Kidney tubule cell (primary cell): ENCODE results near the gene PDE1C.
"Not testable (repeated sequence)": the region's sequence is repeated elsewhere in the genome, so short reads cannot be mapped to it uniquely, and the experiment has no call there.

Source experiments
- DNase-seq: peaks from one replicate; pipeline ENCODE4 v3.0.0-alpha.2; 2018; ENCODE audit warnings: low spot score

Gene PDE1C

GRCh38 chr7:32043688-32044087, 26.5 kb downstream of the PDE1C start:
- peak; percentile 93 for DNase-seq

- DNase-seq = no peak
These were observed 27.3 kb downstream of the PDE1C start for GRCh38 chr7:32042900-32043299.

DNA sequence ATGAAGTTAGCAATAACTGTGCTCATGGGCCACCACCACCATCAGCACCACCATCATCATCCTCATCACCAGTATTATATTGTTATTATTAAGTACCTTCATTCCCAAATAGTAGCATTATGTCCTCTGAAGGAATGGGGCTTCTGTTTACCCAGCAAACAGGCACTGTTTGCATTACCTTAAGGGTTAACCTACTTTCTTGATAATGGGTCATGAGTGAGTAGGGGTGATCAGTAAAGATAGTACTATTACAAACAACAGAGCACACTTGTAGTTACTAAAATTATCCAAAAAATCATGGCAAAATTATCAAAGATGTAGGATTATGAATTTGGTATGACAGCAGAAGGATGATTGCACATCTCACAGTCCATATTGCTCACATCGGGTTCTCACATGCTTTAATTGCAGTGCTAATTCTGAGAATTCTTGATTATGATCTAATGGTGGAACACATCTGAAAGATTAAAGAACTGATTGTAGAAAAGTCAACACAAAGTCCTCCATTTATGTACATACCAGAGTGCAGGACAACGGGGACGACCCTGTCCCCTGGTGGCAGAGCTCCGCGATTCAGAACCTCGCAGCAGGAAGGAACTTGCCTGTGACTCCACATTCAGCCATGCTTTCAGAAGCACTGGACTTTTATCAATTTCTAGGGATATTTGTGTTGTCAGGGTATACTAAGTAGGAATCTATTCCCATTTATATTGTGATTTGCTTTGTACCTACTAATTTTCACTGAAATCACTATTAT, 31.0 kb downstream of the PDE1C start:
- no peak for DNase-seq

- DNase-seq = no peak
These were observed 32.5 kb downstream of the PDE1C start for GRCh38 chr7:32037650-32038198.

- peak; percentile 64 for DNase-seq
These were observed 33.6 kb downstream of the PDE1C start for GRCh38 chr7:32036557-32036956.

DNA sequence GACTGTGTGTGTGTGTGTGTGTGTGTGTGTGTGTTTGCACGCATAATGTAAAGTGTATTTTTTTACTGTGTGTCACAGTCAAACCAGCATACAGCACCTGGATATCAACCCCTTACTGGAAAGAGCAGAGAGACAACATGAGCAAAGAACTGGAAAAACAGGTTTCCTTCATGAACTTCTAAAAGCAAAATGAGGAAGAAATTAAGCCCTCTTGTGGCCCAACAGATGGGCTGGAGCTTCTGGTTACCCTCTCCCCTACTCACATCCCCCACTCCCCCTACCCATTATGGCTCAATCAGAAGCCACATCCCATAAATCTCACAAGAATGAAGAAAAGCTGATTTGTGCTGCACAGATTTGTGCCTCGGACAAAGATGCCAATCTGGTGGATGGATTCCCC, 36.2 kb downstream of the PDE1C start:
- DNase-seq = no peak

GRCh38 chr7:32033006-32033405, 37.2 kb downstream of the PDE1C start:
- DNase-seq = no peak

DNA sequence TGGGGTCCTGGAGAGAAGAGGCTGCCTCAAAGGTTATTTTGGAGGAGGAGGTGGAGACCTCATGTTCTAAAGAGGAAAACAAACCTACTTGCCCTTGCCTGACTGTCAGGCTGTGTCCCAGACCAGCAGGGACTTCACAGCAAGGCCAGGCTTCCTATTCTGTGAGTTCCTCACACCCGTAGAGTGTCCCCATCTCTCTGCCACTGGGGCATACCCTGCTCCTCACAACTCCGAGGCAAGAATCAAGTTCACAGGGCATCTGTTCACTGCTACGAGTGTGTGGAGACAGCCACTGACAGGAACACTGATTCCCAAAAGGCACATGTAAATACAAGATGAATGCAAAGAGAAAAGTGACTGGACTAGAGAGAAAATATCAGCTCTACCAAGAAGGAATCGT, 38.0 kb downstream of the PDE1C start:
- no peak for DNase-seq

DNA sequence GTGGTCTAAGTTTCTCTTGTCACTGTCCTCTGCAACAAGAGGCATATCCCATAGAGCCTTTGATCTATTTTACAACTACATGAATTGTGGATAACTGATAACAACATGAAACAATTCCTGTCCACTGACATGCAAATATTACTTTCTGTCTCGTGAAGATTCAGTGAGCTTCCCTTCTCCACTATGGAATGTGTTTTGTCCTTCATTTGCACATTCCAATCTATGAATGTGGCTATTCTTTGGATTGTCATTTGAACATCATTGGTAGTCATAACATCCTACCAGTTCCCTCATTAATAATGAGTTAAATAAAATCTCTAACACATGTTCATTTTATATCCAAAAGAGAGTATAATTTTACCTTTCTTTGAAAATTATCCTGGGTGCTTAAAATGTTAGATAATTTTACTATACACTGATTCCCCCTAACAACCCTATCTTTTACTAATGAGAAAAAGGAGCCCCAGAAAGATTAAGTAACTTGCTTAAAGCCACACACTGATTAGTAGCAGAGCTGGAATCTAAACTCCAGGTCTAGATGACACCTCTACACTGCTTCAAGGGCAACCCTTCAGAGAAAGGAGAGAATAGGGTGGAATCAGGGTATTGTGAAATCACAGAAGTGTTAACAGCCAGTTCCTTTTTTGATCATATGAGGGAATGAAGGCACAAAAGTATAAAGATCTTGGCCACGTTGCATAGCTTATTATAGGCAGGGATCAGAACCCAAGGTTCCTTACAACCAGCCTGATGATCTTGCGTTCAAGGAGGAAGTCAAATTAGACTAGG, 39.1 kb downstream of the PDE1C start:
- DNase-seq = peak; percentile 55

DNA sequence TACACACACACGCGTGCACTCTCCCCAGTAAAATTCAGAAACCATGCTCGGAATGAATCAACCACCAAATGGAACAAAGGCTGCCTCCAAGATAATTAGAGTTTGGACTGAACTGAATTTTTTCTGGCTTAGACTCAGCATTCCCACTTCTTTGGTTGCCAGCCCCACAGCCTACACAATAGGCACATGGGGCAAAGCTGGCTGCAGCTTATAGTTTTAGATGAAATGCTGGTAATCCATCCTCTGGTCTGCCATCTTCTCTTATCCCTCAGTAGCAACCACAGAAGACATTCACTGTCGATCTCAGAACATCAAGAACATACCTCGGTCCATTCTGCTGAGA, 44.2 kb downstream of the PDE1C start:
- no peak for DNase-seq

- no peak for DNase-seq
These were observed 44.7 kb downstream of the PDE1C start for GRCh38 chr7:32025381-32026082.

DNA sequence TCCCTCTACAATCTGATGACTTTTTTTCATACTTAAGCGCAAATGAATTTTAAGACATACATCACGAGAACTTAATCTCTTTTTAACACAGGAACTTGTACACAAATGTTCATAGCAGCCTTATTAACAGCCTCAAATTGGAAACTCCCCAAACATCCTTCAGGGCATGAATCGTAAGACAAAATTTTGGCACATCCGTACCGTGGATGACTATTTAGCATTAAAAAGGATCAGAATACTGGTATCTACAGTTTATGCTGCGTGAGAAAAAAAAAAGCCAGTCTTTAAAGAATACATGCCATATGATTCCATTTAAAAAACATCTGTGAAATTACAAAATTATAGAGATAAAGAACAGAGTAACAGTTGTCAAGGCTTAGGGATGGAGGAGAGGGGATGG, 46.8 kb downstream of the PDE1C start:
- no peak for DNase-seq

GRCh38 chr7:32022966-32023365, 47.2 kb downstream of the PDE1C start:
- no peak for DNase-seq

GRCh38 chr7:32020551-32021159, 49.6 kb downstream of the PDE1C start:
- DNase-seq = no peak

DNA sequence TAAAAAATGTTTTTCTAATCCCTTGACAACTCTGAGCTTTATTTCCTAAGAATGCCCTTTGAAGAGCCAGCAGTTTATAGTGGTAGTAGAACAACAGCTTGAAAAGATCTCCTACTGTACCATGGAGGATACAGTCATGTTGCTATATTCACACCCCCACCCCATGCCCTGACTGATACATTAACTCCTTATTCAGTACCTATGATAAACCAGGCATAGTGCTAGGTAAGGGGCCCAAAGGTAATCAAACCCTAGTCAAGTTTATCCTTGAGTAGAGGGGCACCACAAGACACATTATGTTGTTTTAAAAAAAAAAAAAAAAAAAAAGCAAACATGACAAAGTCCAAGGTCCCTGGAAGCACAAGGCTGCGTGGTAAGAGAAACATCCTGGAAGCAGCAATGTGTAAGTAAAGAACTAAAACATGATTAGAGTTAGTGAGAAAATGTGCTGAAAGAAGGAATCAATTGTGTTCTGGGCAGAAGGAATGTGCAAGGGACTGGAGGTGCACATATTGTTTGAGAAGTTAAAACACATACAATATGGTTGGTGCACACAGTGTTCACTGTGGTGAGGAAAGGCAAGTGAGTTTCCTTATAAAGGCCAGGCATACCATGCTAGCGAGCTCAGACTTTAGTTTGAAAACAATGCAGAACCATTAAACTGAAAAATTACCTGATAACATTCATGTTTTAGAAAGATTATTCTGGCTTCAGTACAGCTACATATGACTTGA, 51.2 kb downstream of the PDE1C start:
- DNase-seq = peak; percentile 53

- DNase-seq = no peak
These were observed 55.1 kb downstream of the PDE1C start for GRCh38 chr7:32015133-32015532.

DNA sequence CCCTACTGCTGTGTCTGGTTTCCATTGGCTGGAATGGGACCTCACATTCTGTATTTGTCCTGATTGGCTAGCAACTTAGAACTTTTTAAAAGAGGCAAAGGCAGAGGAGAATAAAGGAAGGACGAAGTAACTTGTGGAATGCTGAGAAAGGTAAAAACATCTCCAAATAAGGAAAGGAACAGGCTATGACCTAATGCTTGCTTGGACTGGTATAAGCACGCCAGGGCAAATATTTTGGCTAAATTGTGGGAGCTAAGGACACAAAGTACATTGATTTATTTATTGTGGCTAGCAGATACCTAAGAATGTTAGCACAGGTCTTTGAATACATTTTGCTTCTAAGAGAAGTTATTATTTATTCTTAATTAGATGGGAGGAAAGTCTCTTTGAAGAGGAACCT, 56.7 kb downstream of the PDE1C start:
- DNase-seq = not testable (repeated sequence)

- no peak for DNase-seq
These were observed 64.6 kb downstream of the PDE1C start for GRCh38 chr7:32005577-32005976.

DNA sequence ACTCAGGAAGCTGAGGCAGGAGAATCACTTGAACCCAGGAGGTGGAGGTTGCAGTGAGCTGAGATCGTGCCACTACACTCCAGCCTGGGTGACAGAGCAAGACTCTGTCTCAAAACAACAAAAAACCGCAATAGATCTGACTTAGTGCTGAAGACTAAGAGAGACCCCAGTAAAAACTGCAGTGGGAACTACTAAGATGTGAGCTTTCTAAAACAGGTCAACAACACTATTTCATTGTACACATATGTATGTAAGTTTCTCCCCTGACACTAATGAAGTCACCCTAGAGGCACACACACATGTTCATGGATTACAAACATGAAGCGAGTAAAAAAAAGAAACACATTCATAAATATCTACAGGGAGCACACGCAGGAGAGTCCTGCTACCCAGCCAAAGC, 68.3 kb downstream of the PDE1C start:
- no peak for DNase-seq

DNA sequence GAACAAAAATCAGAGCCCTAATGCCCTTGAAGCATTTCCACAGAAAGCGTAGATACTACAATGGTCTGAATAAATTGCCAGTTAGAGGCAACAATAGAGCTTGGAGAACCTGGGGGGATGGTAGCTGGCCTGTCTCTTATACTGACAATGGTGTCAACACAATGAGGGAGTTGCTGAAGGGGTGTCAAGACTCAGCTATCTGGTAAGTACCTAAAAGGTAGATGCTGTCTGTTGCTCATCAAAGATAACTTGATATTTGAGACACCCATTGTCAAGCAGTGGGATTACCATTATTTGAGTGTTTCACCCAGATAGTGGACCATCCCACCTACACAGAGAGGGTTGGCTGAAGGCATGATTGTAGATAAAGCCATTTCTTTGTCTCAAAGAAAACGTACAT, 72.8 kb downstream of the PDE1C start:
- no peak for DNase-seq

DNA sequence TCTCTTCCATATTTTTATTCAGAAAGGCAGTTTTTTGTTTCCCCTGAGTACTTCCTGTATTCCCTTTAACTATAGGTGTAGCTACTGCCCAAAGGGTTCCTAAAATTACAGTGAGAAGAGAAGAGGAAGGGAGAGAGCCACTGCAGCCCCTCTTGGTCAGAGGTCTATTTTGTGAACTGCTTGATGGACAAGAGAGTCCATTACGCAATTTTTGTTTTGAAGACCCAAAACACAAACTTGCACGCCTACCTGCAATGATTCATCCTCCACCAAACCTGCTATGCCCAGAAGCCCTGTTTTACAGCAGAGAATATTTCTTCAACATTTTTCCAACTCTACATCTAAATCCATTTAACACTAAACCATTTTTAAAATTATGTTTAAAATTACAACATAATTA, 75.1 kb downstream of the PDE1C start:
- no peak for DNase-seq

DNA sequence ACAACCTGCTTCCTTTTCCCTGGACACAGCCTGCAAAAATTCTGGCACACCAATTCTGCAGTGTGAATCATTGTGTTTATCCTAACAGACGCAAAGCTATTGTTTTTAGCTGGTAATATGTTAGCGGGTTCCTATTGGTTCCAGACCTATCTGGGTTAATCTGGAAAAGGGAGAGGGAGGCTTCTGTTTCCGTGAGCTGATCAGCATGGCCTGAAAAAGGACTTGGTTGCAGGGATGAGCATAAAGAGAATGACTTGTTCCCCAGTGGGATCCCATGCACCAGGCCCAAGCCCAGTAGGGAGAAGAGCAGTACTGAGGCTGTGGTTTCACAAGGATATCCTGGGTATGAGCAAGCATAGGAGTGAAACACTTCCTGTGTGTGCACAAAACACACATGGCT, 78.4 kb downstream of the PDE1C start:
- peak; percentile 29 for DNase-seq
